A204.1 (cell line): ENCODE data around the gene CMTM4.
"Not testable (repeated sequence)": the region's sequence is repeated elsewhere in the genome, so short reads cannot be mapped to it uniquely, and the experiment has no call there.

Source experiments
- FAIRE-seq: peaks from 2 replicates; lab custom pipeline; 2012; peaks lifted over from hg19 to GRCh38; lab: Jason Lieb, UNC

CMTM4 gene

DNA sequence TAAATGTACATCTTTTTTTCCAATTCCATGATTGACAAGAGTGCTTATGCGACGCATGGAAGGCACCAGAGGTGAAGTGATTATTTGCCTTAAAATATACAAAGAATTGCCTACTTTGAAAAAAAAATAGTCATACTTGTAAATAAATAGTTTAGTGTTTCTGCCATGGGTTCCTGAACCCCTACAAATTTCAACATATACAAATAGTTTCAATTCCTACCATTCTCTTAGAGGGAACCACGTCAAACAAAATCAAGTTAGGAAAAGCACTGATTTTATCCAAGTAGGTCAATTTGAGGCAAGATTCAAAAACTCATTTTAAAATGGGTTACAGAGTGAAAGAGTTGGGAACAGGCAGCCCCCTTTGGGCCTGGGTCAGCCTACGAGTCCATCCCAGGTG, 80.4 kb downstream of the CMTM4 start:
- FAIRE-seq = no peak

DNA sequence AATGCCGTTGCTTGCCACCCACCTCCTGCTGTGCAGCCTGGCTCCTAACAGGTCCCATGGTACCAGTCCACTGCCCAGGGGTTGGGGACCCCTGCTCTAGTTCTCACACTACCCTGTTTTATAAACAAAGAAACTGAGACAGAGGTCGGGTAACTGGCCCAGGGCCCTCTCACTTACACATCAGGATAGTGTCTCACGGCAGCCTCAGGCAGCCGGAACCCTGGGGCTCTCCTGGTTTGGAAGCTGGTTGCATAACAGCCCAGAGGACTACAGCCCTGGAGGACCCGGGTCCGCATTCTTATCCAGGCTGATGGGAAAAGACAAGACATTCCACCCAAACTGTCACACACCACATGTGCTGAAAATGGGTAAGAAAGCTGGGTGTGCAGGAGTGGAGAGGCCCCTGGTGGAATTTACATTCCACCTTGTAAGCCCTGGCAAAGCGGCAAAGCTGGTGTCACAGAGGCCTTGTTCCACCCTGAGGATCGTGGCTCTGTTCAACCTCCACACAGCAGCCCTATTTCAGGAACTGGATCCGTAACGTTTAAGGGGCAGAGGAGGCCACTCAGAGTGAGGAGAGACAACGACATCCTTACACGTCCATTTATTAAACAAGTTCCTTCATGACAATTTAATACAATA, 82.3 kb downstream of the CMTM4 start:
- FAIRE-seq = no peak

DNA sequence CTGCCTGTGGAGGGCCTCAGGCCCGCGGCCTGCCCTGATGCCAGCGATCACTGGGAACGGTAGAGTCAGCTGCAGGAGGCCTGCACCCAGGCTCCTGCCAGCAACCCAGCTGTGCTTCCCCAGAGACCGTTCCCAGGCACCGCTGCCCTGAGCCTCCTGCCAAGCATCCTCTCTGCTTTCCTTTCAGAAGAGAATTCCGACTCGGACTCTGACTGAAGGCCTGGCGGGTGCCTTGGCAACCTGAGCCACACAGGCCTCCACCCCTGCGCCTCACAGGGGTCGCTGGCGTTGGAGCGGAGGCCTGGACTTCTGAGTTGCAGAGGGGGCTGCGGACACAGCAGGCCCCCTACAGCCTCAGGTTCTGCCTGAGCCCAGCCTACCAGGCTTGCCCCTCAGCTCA, 84.1 kb downstream of the CMTM4 start:
- FAIRE-seq = no peak

DNA sequence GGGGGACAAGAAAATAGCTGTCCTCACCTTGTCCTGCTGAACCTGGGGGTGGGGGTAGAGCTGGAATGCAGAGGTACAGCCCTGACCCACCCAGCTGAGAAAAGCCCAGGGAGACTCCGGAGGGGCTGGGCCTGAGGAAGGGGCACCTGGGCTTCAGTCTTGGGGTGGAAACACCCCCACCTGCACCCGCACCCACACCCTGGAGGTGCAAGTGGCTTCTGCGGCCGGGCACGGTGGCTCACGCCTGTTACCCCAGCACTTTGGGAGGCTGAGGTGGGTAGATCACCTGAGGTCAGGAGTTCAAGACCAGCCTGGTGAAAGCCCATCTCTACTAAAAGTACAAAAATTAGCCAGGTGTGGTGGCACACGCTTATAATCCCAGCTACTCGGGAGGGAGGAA, 84.6 kb downstream of the CMTM4 start:
- not testable (repeated sequence) for FAIRE-seq

DNA sequence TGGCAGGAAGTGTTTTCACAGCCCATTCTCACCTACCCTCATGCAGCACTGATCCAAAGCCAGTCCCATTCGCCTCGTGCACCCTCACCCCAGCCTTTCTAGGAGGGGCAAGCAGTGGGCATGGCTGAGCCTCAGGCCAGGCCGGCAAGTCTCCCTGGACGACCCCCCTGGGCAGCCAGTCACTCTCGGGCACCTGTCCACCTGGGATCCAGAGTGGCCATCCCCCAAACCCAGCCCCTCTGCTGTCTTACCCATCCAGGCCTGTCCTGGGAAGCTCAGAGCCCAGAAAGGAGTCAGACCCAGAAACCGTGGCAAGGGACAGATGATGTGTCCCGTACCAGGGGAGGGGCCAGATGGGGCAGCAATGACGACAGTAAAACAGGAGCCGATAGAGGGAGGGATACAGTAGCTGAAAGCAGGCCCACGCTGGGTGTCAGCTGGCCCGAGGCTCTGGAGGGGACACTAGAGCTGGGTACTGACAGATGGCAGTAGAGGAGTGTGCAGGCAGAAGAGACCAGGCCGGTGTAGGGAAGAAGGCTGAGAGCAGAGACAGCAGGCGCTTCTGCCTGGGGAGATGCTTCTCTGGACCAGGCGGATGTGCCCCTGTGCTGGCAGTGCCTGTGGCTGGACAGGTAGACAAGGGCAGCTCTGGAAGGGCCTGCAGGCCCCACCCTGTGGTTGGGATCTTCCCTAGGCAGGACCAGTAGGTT, 86.3 kb downstream of the CMTM4 start:
- FAIRE-seq = no peak

DNA sequence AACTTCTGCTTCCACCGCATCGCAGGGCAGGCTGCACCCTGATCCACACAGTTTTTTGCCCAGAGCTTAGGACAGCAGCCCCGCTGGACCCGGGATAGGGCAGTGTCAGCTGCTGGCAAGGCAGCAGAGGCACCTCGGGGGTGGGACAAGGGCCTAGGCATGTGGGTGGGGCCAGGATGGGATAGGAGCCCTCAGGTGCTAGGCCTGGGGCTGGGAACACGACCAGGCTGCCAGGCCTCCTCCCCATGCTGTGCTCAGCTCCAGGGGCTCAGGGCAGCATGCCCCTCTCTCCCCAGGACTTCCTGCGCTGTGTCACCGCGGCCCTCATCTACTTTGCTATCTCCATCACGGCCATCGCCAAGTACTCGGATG, 87.4 kb downstream of the CMTM4 start:
- FAIRE-seq = no peak

DNA sequence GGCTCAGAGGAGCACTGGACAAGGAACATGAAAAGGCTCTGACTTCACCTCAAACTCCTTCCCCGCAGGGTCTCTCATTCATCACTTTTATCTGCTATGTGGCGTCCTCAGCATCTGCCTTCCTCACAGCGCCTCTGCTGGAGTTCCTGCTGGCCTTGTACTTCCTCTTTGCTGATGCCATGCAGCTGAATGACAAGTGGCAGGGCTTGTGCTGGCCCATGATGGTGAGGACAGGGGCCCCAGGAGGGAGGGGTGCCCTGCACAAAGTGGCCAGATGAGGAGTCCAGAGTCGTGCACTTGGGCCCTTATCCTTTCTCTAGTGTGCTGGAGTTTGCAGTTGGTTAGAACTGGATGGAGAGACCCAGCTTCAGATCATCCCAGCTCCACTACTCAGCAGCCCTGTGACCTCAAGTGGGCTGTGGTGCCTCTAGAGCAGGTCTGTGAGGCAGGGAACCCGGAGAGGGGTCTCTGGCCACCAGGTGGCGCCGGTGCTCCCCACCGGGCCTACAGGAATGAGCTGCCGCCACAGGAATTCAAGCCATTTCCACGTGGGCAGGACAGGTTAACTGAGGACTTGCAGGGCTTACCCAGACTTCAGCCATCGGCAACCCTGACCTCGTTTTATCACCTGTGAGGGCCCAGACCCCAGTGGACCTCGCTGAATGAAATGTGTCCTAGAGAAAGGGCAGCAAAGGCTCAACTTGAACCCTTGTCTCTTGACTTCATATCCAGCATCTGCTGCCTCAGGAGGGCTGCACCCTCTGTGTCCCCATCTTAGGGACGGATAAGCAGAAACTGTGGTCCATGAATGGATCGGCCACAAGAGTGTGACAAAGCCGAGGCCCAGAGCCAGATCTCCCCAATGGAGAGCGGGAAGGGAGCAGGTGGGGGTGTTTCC, 88.1 kb downstream of the CMTM4 start:
- no peak for FAIRE-seq

DNA sequence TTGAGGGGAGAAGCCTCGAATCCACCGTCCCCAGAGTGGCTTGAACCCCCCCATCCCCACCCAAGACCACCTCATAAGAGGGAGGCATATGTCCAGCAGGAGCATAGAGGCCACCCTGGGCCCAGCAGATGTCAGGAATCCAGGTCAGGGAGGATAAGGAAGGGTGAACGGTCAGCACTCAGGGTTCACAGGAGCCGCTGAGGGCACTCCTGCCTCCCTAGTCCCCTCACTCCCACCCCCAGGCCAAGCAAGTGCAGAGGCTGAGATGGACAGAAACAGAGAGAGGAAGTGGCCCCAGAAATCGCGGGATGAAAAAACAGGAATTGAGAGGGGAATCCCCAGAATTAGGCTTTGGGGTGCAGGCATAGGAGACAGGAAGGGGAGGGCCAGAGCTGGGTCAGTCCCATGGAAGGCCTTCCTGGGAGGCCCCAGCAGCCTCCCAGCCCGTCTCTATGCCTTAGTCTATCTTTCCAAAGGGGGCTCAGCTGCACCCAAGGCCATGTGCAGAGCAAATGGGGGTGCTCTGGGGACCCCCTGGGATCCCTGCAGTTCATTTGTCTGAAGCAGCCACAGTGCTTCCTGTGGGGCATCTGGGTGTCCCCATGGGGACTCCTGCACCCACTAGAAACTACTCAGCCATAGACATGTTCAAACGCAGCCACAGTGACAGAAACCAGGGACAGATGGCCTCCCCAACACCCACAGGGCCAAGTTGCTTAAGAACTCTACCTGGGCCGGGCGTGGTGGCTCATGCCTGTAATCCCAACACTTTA, 90.4 kb downstream of the CMTM4 start:
- FAIRE-seq = no peak

DNA sequence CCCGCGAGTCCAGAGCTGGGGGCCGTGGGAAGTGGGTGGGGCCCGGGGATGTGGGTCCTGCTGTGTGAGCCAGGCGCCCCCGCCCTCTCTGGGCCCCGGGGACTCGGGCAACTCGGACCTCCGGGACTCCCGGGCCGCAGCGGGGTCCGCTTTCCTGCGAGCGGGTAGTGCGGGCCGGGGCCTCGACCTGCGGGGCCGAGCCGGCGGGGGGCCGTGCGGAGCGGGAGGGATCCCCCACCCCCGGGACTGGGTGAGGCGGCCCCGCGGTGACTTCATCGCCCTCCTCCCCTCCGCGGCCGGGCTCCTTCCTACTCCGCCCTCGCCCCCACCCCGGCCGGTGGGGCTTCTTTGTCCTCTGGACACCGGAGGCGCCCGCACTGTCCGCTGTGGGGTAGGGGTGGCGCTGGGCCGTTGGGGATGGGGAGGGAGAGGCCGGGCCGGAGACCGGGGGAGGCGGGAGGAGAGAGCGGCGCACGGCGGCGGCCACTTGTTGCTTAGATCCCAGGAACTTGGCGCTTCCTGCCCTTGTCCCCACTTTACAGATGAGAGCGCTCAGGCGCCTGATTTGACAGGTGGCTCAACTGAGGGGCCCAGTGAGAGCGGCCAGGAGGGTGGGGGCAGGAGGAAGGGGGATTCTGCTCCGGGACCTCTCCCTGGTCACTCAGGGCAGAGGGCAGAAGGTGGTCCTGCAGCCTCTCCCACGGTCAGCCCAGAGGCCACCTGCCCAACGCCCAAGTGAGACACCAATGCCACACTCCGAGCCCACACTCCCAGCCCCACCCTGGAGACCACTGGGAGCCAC, 91.2 kb downstream of the CMTM4 start:
- no peak for FAIRE-seq

DNA sequence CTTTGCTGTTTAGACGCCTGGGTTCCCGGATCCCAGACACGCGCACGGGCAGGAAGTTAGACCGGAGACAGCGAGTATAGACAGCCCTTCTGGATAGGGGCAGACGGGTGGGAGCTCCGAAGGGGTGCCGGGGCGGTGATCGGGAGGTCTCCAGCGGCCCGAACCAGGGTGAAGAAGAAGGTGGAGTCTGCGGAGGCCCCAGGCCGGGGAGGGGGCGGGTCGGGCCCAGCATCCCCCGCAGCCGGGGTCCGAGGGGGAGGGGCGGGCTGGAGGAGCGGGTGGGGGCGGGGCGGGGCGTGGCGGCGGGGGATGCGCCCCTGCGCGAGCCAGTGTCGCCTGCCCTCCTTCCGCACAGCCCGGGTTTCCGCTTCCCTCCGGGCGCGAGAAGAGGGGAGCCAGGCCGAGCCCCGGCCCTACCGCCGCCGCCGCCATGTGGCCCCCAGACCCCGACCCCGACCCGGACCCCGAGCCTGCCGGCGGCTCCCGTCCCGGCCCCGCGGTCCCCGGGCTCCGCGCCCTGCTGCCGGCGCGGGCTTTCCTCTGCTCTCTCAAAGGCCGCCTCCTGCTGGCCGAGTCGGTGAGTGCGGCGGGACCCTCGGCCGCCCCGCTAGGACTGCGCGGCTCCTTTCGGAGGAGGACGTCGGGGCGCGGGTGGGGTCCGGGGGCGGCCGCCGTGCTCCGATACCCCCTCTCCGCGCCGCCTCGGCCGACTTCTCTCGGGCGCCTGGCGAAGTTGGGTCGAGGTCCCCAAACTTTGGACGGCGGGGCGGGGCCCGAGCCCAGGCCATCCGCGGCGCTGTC, 92.0 kb downstream of the CMTM4 start, which contains the start of gene CMTM3:
Gene CMTM3 (plus strand): TSS at position 329 of the 801 bp plus-strand sequence. CDS start 102 bp downstream, at position 431.
- FAIRE-seq = no peak

DNA sequence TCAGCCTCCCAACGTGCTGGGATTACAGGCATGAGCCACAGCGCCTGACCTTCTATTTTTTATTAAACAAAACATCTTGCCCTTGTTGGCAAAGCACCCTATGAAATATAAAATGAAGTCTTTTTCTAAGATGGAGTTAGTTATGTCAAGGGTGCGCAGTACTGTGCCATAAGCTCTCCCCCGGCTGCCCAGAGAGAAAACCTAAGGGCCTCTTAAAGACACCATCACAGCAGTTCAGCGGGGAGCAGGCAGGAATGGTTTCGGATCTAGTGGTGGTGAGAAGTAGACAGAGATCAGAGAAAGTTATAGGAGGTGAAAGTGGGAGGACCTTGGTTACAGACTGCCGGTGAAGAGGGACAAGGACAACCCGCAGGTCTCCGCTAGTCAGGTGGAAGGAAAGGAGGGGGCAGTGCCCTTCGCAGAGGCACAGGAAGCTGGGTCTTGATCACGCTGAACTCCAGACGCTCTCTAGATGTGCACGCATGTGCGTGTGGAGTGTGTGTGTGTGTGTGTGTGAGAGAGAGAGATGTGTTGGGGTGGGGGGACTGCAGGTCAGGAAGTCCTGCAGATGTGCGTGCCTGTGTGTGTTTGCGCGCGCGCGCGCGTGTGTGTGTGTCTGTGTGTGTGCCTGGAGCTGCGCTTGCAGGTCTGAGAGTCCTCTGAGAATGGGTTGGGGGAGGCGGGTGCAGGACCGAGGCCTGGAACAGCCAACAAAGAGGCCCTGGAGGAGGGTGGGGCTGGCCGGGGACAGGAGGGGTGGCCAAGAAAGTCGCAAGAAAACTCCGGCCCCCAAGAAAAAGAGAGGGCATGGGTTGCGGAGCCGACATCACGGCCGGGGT, 92.8 kb downstream of the CMTM4 start:
- no peak for FAIRE-seq

DNA sequence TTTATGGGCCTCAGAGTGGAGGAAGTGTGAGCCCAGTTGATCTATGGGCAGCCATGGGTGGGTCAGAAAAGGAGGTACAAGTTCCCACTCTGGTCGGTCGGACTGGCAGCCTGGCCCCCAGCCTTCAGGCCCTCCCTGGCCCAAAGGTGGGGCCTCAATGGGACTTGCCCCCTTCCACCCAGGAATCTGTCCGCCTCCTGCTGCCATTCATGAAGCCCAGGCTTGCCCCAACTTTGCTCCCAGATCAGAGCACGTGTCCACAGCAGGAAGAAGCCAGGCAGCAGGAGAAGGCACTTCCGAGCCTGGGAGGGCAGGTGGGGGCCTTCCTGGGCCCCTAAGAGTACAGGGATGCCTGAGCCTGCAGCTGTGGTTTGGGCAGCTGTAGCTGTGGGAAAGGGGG, 95.1 kb downstream of the CMTM4 start:
- no peak for FAIRE-seq

DNA sequence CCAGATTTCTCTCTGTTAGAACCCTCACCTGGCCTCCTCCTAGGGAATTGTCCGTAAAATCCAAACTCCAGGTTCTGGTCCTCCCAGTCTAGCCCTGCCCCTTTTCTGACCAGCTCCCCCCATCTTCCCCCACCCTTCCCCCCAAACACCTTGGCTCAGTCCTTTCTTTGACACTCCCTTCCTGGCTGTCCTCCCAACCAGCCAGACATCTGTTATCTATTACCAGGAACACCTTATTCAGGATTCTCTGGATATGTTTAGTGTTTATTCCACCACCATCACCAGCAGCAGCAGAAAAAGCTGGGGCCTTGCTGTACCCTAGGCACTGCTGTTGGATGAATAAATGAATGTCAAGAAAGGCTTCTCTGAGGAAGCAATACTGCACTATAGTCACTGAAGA, 96.1 kb downstream of the CMTM4 start:
- FAIRE-seq = no peak

DNA sequence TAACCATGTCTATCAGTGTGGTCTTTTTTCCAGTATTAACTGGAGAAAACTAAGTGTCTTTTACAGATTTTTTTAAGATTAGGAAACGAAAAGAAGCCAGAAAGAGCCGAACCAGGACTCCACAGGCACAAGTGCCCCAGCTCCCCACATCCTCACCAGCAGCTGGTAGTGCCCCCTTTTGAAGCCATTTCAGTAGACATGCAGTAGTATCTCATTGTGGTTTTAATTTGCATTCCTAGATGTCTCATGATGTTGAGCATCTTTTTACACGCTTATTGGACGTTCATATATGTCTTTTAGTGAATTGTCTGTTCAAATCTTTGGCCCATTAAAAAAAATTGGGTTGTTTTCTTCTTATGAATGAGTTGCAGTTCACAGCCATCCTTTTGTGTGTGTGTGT, 96.8 kb downstream of the CMTM4 start:
- FAIRE-seq = no peak

DNA sequence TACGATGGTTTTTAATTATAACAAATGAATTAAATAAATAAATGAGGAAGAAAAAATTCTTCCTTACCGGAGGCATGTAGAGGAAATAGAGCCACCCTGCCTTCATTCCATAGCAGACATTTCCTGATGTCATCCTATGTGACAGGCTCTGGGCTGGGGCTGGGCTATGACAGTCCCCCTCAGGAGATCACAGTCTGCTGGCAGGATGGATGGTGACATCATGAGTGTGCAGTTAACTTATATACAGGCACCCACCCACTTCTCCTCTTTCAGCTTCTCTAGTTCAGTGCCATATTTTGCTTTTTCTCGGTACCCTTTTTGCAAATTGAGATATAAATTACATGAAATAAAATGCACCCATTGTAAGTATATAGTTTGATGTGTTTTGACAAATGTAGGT, 98.4 kb downstream of the CMTM4 start:
- no peak for FAIRE-seq

DNA sequence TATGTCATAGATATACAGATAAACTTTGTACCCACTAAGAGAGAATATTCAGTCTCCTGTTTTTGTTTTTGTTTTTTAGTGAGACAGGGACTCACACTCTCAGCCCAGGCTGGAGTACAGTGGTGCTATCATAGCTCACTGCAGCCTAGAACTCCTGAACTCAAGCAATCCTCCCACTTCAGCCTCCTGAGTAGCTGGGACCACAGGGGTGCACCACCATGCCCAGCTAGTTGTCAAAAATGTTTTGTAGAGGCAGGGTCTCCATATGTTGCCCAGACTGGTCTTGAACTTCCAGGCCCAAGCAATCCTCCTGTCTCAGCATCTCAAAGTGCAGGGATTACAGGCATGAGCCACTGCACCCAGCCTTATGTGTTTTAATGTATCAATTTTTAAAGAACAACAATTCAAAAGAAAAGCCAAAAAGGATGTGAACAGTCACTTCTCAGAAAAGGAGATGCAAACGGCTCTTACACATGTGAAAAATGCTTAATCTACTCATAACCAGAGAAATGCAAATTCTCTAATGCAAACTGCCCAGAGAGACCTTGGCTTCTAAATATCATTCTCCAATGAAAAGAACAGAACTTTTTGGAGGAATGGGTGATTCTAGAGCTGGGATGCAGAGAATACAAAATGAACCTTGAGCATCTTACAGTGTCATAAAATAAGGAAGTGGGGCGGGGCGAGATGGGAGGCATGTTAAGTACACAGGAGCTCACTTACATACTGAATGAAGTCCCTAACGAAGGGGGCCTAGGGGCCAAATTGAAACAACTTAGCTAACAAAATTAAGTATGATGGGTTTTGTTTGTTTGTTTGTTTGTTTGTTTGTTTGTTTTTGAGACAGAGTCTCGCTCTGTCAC, 99.3 kb downstream of the CMTM4 start:
- no peak for FAIRE-seq

DNA sequence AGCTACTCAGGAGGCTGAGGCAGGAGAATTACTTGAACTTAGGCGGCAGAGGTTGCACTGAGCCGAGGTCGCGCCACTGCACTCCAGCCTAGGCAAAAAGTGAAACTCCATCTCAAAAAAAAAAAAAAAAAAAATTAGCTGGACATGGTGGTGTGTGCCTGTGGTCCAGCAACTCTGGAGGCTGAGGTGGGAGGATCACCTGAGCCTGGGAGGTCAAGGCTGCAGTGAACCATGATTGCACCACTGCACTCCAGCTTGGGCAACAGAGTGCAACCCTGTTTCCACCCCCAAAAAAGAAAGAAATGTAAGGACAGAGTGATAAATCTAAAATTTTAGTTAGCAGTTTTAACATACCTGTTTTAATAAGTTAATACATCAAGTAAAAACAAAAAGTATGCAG, 100.0 kb downstream of the CMTM4 start:
- FAIRE-seq = not testable (repeated sequence)

DNA sequence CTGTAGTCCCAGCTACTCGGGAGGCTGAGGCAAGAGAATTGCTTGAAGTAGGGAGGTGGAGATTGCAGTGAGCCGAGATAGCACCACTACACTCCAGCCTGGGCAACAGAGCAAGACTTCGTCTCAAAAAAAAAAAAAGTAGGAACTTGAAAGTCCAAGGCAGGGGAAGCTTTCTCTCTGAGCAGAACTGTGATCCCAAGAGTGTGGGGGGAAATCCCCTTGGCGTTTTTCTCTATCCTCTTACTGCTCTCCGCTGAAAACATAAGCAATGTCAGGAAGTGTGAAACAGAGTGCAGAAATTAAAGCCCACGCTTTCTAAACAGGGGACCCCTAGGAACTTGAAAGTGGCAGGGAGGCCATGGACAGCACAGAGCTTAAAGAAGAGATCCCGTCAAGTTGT, 101.8 kb downstream of the CMTM4 start:
- FAIRE-seq = no peak

DNA sequence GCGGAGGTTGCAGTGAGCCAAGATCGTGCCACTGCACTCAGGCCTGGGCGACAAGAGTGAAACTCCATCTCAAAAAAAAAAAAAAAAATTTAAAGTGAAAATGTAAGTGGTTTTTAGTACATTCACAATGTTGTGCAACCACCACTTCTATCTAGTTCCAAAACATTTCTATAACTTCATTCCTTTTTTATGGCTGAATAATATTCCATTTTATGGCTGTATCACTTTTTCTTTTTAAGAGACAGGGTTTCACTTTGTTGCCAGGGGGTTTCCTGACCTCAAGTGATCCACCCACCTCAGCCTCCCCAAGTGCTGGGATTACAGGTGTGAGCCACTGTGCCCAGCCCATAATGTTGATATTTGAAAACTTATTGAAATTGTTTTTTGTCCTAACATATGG, 103.7 kb downstream of the CMTM4 start:
- FAIRE-seq = no peak
